Stimulated activated naive CD8-positive, alpha-beta T cell treated with anti-CD3 and anti-CD28 coated beads, Interleukin-15, Interleukin-2, amounts not matched to agents 100 U/mL and 50 U/mL, for 24 hours (primary cell): ENCODE measurements around the gene DAAM2.

Experiments used
- ATAC-seq: fragments of 150-1000 bp; cut with Tn5 transposase; one replicate; pipeline ENCODE4 v1.10.0; 2021
- DNase-seq: peaks from one replicate; pipeline ENCODE4 v3.0.0; 2021

The DAAM2 gene

GRCh38 chr6:39931607-39932006, 139.4 kb downstream of the DAAM2 start:
- no peak for DNase-seq
- no peak for ATAC-seq

- ATAC-seq = no peak
These were observed 140.3 kb downstream of the DAAM2 start for GRCh38 chr6:39932386-39932910.

GRCh38 chr6:39933669-39934130, 141.5 kb downstream of the DAAM2 start:
- no peak for DNase-seq

More at GRCh38 chr6:39932386-39932910, 140.3 kb downstream of the DAAM2 start:
- DNase-seq = no peak

GRCh38 chr6:39934131-39934757, 142.1 kb downstream of the DAAM2 start, which contains the start of gene MOCS1:
MOCS1 (minus strand) TSS chr6:39934462; CDS start chr6:39934417, 45 bp downstream.
- ATAC-seq = peak; percentile 85
- DNase-seq = peak; percentile 63

More at GRCh38 chr6:39933669-39934130, 141.5 kb downstream of the DAAM2 start:
- peak; percentile 38 for ATAC-seq

- no peak for ATAC-seq
- DNase-seq = no peak
These were observed 143.1 kb downstream of the DAAM2 start for GRCh38 chr6:39935241-39935640.

GRCh38 chr6:39936857-39937256, 144.7 kb downstream of the DAAM2 start:
- no peak for DNase-seq
- ATAC-seq = no peak

- DNase-seq (no peak), ATAC-seq (no peak)
These were observed 145.6 kb downstream of the DAAM2 start for GRCh38 chr6:39937686-39938333.

GRCh38 chr6:39938773-39939654, 146.8 kb downstream of the DAAM2 start:
- no peak for DNase-seq
- no peak for ATAC-seq

- ATAC-seq = no peak
- DNase-seq = no peak
These were observed 149.0 kb downstream of the DAAM2 start for GRCh38 chr6:39941138-39941537.

- DNase-seq = no peak
- ATAC-seq = no peak
These were observed 149.6 kb downstream of the DAAM2 start for GRCh38 chr6:39941820-39942219.

- ATAC-seq = no peak
- no peak for DNase-seq
These were observed 150.9 kb downstream of the DAAM2 start for GRCh38 chr6:39942903-39943580.

- DNase-seq (no peak), ATAC-seq (no peak)
These were observed 153.4 kb downstream of the DAAM2 start for GRCh38 chr6:39945626-39946025.

GRCh38 chr6:39947611-39948068, 155.5 kb downstream of the DAAM2 start:
- ATAC-seq = no peak
- DNase-seq = no peak

- ATAC-seq = no peak
- DNase-seq = no peak
These were observed 156.1 kb downstream of the DAAM2 start for GRCh38 chr6:39948199-39948791.

GRCh38 chr6:39950125-39950720, 158.0 kb downstream of the DAAM2 start:
- DNase-seq (no peak), ATAC-seq (no peak)

GRCh38 chr6:39951191-39951590, 159.0 kb downstream of the DAAM2 start:
- no peak for DNase-seq
- no peak for ATAC-seq

GRCh38 chr6:39951716-39952115, 159.5 kb downstream of the DAAM2 start:
- ATAC-seq (no peak), DNase-seq (no peak)

GRCh38 chr6:39952167-39952566, 160.0 kb downstream of the DAAM2 start:
- no peak for ATAC-seq
- DNase-seq = no peak

- DNase-seq (no peak), ATAC-seq (no peak)
These were observed 161.0 kb downstream of the DAAM2 start for GRCh38 chr6:39953076-39953618.
